ENCODE results near the gene PRUNE2. TPM values are rescaled to one million over a fixed set of nuclear protein-coding genes. Genes with fewer than 3 reads are reported as not detected.
"Not testable (repeated sequence)": the region's sequence is repeated elsewhere in the genome, so short reads cannot be mapped to it uniquely, and the experiment has no call there.

The PRUNE2 gene
- polyA plus RNA-seq, 3 donors = 0.72 to 1.8 (median 1.5) TPM

GRCh38 chr9:76863832-76864231 is 42.1 kb downstream of the PRUNE2 start:
- no CpG with 5 or more reads among the region's 3 CpGs for WGBS (ENCODE audit: insufficient coverage)
- H3K4me2 ChIP-seq (replicated peaks; ENCODE audit: extremely low read depth, low read length, poor library complexity, severe bottlenecking) = no peak overlapping the region
- no peaks in the 10 kb centered on the region for H3K79me2 ChIP-seq (ENCODE audit: insufficient read depth, low read length)
- H2AFZ ChIP-seq (ENCODE audit: insufficient read depth, low read depth, low read length, poor library complexity, severe bottlenecking) = no peak overlapping the region
- intact Hi-C loops (cut with micrococcal nuclease) = no loop called here
- no peak overlapping the region for H3K4me3 ChIP-seq (replicated peaks in 1 of 3; ENCODE audit: low read depth in 2 of 3, low read length in 3 of 3)
- peaks cover 2 to 15% (median 10%) of the 10 kb centered on the region in 3 donors for H3K27me3 Mint-ChIP-seq (ENCODE audit: low read depth in 3 of 3)
- no peaks in the 10 kb centered on the region for H3K36me3 Mint-ChIP-seq
- no peaks in the 10 kb centered on the region for H3K4me1 Mint-ChIP-seq
- no peak overlapping the region for H3K27ac Mint-ChIP-seq
- no peak overlapping the region for H3K27ac ChIP-seq (ENCODE audit: low read depth in 1 of 2, low read length in 2 of 2)
- no peak for TF ChIP-seq CTCF (IDR thresholded peaks at IDR 0.05)
- H3K36me3 ChIP-seq (replicated peaks in 1 of 2; ENCODE audit: control insufficient read depth in 1 of 2, insufficient read depth in 2 of 2, low read length in 2 of 2) = no peaks in the 10 kb centered on the region
- H3K9me3 Mint-ChIP-seq = peaks cover 0 to 4% (median 0%) of the 10 kb centered on the region in 7 donors
- no peaks in the 10 kb centered on the region for H3K27me3 ChIP-seq (ENCODE audit: control insufficient read depth in 2 of 2, insufficient read depth in 2 of 2, low read length in 2 of 2)
- no peak overlapping the region for H3K9ac ChIP-seq (ENCODE audit: insufficient read depth, low read length, poor library complexity, severe bottlenecking)
- H3K9me3 ChIP-seq (replicated peaks in 1 of 2; ENCODE audit: control insufficient read depth in 1 of 2, insufficient read depth in 1 of 2, low read length in 2 of 2) = no peaks in the 10 kb centered on the region
- H3K4me1 ChIP-seq (ENCODE audit: control insufficient read depth in 1 of 2, insufficient read depth in 2 of 2, low read length in 2 of 2) = no peaks in the 10 kb centered on the region
- no peak overlapping the region for H3K4me3 Mint-ChIP-seq
- H4K20me1 ChIP-seq (ENCODE audit: insufficient read depth, low read length) = no peaks in the 10 kb centered on the region
- no peak for DNase-seq

- H3K27ac Mint-ChIP-seq = no peak overlapping the region
- H3K9ac ChIP-seq (ENCODE audit: insufficient read depth, low read length, poor library complexity, severe bottlenecking) = no peak overlapping the region
- no peaks in the 10 kb centered on the region for H3K36me3 ChIP-seq (replicated peaks in 1 of 2; ENCODE audit: control insufficient read depth in 1 of 2, insufficient read depth in 2 of 2, low read length in 2 of 2)
- H3K4me3 Mint-ChIP-seq = no peak overlapping the region
- H3K4me2 ChIP-seq (replicated peaks; ENCODE audit: extremely low read depth, low read length, poor library complexity, severe bottlenecking) = no peak overlapping the region
- H2AFZ ChIP-seq (ENCODE audit: insufficient read depth, low read depth, low read length, poor library complexity, severe bottlenecking) = no peak overlapping the region
- H3K27ac ChIP-seq (ENCODE audit: low read depth in 1 of 2, low read length in 2 of 2) = no peak overlapping the region
- no peaks in the 10 kb centered on the region for H4K20me1 ChIP-seq (ENCODE audit: insufficient read depth, low read length)
- H3K79me2 ChIP-seq (ENCODE audit: insufficient read depth, low read length) = no peaks in the 10 kb centered on the region
- TF ChIP-seq CTCF (IDR thresholded peaks at IDR 0.05) = no peak
- peaks cover 0 to 5% (median 2%) of the 10 kb centered on the region in 7 donors for H3K9me3 Mint-ChIP-seq
- H3K36me3 Mint-ChIP-seq = no peaks in the 10 kb centered on the region
- H3K9me3 ChIP-seq (replicated peaks in 1 of 2; ENCODE audit: control insufficient read depth in 1 of 2, insufficient read depth in 1 of 2, low read length in 2 of 2) = no peaks in the 10 kb centered on the region
- WGBS (ENCODE audit: insufficient coverage) = 100% methylated on average over 1 of the region's 4 CpGs
- H3K4me3 ChIP-seq (replicated peaks in 1 of 3; ENCODE audit: low read depth in 2 of 3, low read length in 3 of 3) = no peak overlapping the region
- peaks cover 0 to 5% (median 2%) of the 10 kb centered on the region in 3 donors for H3K27me3 Mint-ChIP-seq (ENCODE audit: low read depth in 3 of 3)
- intact Hi-C loops (cut with micrococcal nuclease) = no loop called here
- no peaks in the 10 kb centered on the region for H3K4me1 ChIP-seq (ENCODE audit: control insufficient read depth in 1 of 2, insufficient read depth in 2 of 2, low read length in 2 of 2)
- H3K4me1 Mint-ChIP-seq = no peaks in the 10 kb centered on the region
- no peaks in the 10 kb centered on the region for H3K27me3 ChIP-seq (ENCODE audit: control insufficient read depth in 2 of 2, insufficient read depth in 2 of 2, low read length in 2 of 2)
- DNase-seq = no peak
These were observed 46.1 kb downstream of the PRUNE2 start for GRCh38 chr9:76859860-76860259.

- no CpG with 5 or more reads among the region's 2 CpGs for WGBS (ENCODE audit: insufficient coverage)
- H3K4me1 Mint-ChIP-seq; H3K9me3 Mint-ChIP-seq; H3K27ac ChIP-seq (ENCODE audit: low read depth in 1 of 2, low read length in 2 of 2); intact Hi-C loops (cut with micrococcal nuclease); H2AFZ ChIP-seq (ENCODE audit: insufficient read depth, low read depth, low read length, poor library complexity, severe bottlenecking); H3K9ac ChIP-seq (ENCODE audit: insufficient read depth, low read length, poor library complexity, severe bottlenecking); H3K9me3 ChIP-seq (replicated peaks in 1 of 2; ENCODE audit: control insufficient read depth in 1 of 2, insufficient read depth in 1 of 2, low read length in 2 of 2); H3K4me3 ChIP-seq (replicated peaks in 1 of 3; ENCODE audit: low read depth in 2 of 3, low read length in 3 of 3); H3K36me3 Mint-ChIP-seq; DNase-seq; H3K27me3 Mint-ChIP-seq (ENCODE audit: low read depth in 3 of 3); H3K27me3 ChIP-seq (ENCODE audit: control insufficient read depth in 2 of 2, insufficient read depth in 2 of 2, low read length in 2 of 2); H3K36me3 ChIP-seq (replicated peaks in 1 of 2; ENCODE audit: control insufficient read depth in 1 of 2, insufficient read depth in 2 of 2, low read length in 2 of 2); H3K79me2 ChIP-seq (ENCODE audit: insufficient read depth, low read length); H3K4me2 ChIP-seq (replicated peaks; ENCODE audit: extremely low read depth, low read length, poor library complexity, severe bottlenecking); H3K4me3 Mint-ChIP-seq; H3K27ac Mint-ChIP-seq; H3K4me1 ChIP-seq (ENCODE audit: control insufficient read depth in 1 of 2, insufficient read depth in 2 of 2, low read length in 2 of 2); H4K20me1 ChIP-seq (ENCODE audit: insufficient read depth, low read length): not testable (repeated sequence)
These were observed 47.7 kb downstream of the PRUNE2 start for GRCh38 chr9:76858248-76858647.

Measured in CD14-positive monocyte (primary cell).